Measurements from ENCODE around the gene CMC2. TPM values are rescaled to one million over a fixed set of nuclear protein-coding genes. Genes with fewer than 3 reads are reported as not detected.
A peak's percentile ranks its signal among the peaks of the same experiment; 100 is the strongest.

Gene CMC2
- total RNA-seq, 1 donor from 2014 or later: 52.8 TPM

- peaks cover 47% of the 10 kb centered on the region for H3K36me3 ChIP-seq (ENCODE audit: insufficient read depth, low read length)
- no peaks in the 10 kb centered on the region for H4K20me1 ChIP-seq (ENCODE audit: insufficient read depth, low read length)
- H2AFZ ChIP-seq (ENCODE audit: low read depth, low read length): no peak overlapping the region
- DNase-seq (ENCODE audit: low read depth) (no peak), FAIRE-seq (no peak)
- H3K4me1 Mint-ChIP-seq (ENCODE audit: low read depth, unreplicated experiment): no peaks in the 10 kb centered on the region
- H3K27ac Mint-ChIP-seq (ENCODE audit: unreplicated experiment): no peak overlapping the region
- H3K4me2 ChIP-seq (ENCODE audit: low read length): no peak overlapping the region
- no peaks in the 10 kb centered on the region for H3K9me3 ChIP-seq (ENCODE audit: insufficient read depth, low read depth, low read length)
- H3K4me3 Mint-ChIP-seq (ENCODE audit: unreplicated experiment): no peak overlapping the region
- H3K79me2 ChIP-seq (ENCODE audit: insufficient read depth, low read length): peaks cover 24% of the 10 kb centered on the region
- H3K9ac ChIP-seq (ENCODE audit: low read length): no peak overlapping the region
- H3K9me3 Mint-ChIP-seq (ENCODE audit: unreplicated experiment): peaks cover 2% of the 10 kb centered on the region
- no peak for TF ChIP-seq EZH2 (IDR thresholded peaks at IDR 0.05; ENCODE audit: insufficient read depth, low read length)
- TF ChIP-seq CTCF (IDR thresholded peaks at IDR 0.05; ENCODE audit: insufficient read depth, low read depth, low read length): no peak
- H3K27me3 ChIP-seq (ENCODE audit: insufficient read depth, low read length): no peaks in the 10 kb centered on the region
- no peak overlapping the region for H3K4me3 ChIP-seq (ENCODE audit: insufficient read depth, low read depth, low read length)
- no peaks in the 10 kb centered on the region for H3K27me3 Mint-ChIP-seq (ENCODE audit: low read depth, unreplicated experiment)
- no peak overlapping the region for H3K27ac ChIP-seq (ENCODE audit: low read depth, low read length)
- H3K36me3 Mint-ChIP-seq (ENCODE audit: low read depth, unreplicated experiment): peaks cover 1% of the 10 kb centered on the region
- no peaks in the 10 kb centered on the region for H3K4me1 ChIP-seq (ENCODE audit: insufficient read depth, low read length)
Measured at GRCh38 chr16:81014672-81015071, 8.0 kb upstream of the CMC2 start.

- H3K4me3 ChIP-seq (ENCODE audit: insufficient read depth, low read depth, low read length): no peak overlapping the region
- no peaks in the 10 kb centered on the region for H3K27me3 ChIP-seq (ENCODE audit: insufficient read depth, low read length)
- no peaks in the 10 kb centered on the region for H3K9me3 ChIP-seq (ENCODE audit: insufficient read depth, low read depth, low read length)
- H2AFZ ChIP-seq (ENCODE audit: low read depth, low read length): no peak overlapping the region
- peaks cover 41% of the 10 kb centered on the region for H3K79me2 ChIP-seq (ENCODE audit: insufficient read depth, low read length)
- no peaks in the 10 kb centered on the region for H3K36me3 Mint-ChIP-seq (ENCODE audit: low read depth, unreplicated experiment)
- no peak for TF ChIP-seq CTCF (IDR thresholded peaks at IDR 0.05; ENCODE audit: insufficient read depth, low read depth, low read length)
- no peak for TF ChIP-seq EZH2 (IDR thresholded peaks at IDR 0.05; ENCODE audit: insufficient read depth, low read length)
- H3K9me3 Mint-ChIP-seq (ENCODE audit: unreplicated experiment): peaks cover 2% of the 10 kb centered on the region
- no peak overlapping the region for H3K9ac ChIP-seq (ENCODE audit: low read length)
- H3K4me1 ChIP-seq (ENCODE audit: insufficient read depth, low read length): no peaks in the 10 kb centered on the region
- no peak overlapping the region for H3K27ac ChIP-seq (ENCODE audit: low read depth, low read length)
- no peaks in the 10 kb centered on the region for H4K20me1 ChIP-seq (ENCODE audit: insufficient read depth, low read length)
- no peak overlapping the region for H3K27ac Mint-ChIP-seq (ENCODE audit: unreplicated experiment)
- H3K4me1 Mint-ChIP-seq (ENCODE audit: low read depth, unreplicated experiment): no peaks in the 10 kb centered on the region
- no peaks in the 10 kb centered on the region for H3K27me3 Mint-ChIP-seq (ENCODE audit: low read depth, unreplicated experiment)
- no peak overlapping the region for H3K4me3 Mint-ChIP-seq (ENCODE audit: unreplicated experiment)
- no peak overlapping the region for H3K4me2 ChIP-seq (ENCODE audit: low read length)
- DNase-seq (ENCODE audit: low read depth): no peak
- FAIRE-seq: no peak
- peaks cover 39% of the 10 kb centered on the region for H3K36me3 ChIP-seq (ENCODE audit: insufficient read depth, low read length)
Measured at GRCh38 chr16:81012974-81013373, 6.3 kb upstream of the CMC2 start.

GRCh38 chr16:81008505-81008789 is 1.8 kb upstream of the CMC2 start:
- Mint-ChIP-seq H3K27me3 (ENCODE audit: low read depth, unreplicated experiment) (no peaks in the 10 kb centered on the region), H3K9me3 (ENCODE audit: unreplicated experiment) (peaks cover 2% of the 10 kb centered on the region), H3K36me3 (ENCODE audit: low read depth, unreplicated experiment) (no peaks in the 10 kb centered on the region), H3K27ac (ENCODE audit: unreplicated experiment) (no peak overlapping the region), H3K4me1 (ENCODE audit: low read depth, unreplicated experiment) (peaks cover 7% of the 10 kb centered on the region), H3K4me3 (ENCODE audit: unreplicated experiment) (peak overlapping the region; percentile 94)
- Histone ChIP-seq H3K79me2 (ENCODE audit: insufficient read depth, low read length) (peaks cover 78% of the 10 kb centered on the region), H3K27ac (ENCODE audit: low read depth, low read length) (no peak overlapping the region), H3K27me3 (ENCODE audit: insufficient read depth, low read length) (no peaks in the 10 kb centered on the region), H3K4me2 (ENCODE audit: low read length) (peak overlapping the region; percentile 93), H3K9me3 (ENCODE audit: insufficient read depth, low read depth, low read length) (no peaks in the 10 kb centered on the region), H3K9ac (ENCODE audit: low read length) (peak overlapping the region; percentile 99), H3K36me3 (ENCODE audit: insufficient read depth, low read length) (peaks cover 13% of the 10 kb centered on the region), H3K4me1 (ENCODE audit: insufficient read depth, low read length) (peaks cover 19% of the 10 kb centered on the region), H3K4me3 (ENCODE audit: insufficient read depth, low read depth, low read length) (peak overlapping the region; percentile 88), H4K20me1 (ENCODE audit: insufficient read depth, low read length) (peaks cover 22% of the 10 kb centered on the region), H2AFZ (ENCODE audit: low read depth, low read length) (no peak overlapping the region)
- TF ChIP-seq CTCF (IDR thresholded peaks at IDR 0.05; ENCODE audit: insufficient read depth, low read depth, low read length): no peak
- no peak for TF ChIP-seq EZH2 (IDR thresholded peaks at IDR 0.05; ENCODE audit: insufficient read depth, low read length)
- no peak for DNase-seq (ENCODE audit: low read depth)
- no peak for FAIRE-seq
